Measurements from ENCODE around the gene DLG2. TPM values are rescaled to one million over a fixed set of nuclear protein-coding genes. Genes with fewer than 3 reads are reported as not detected.

The DLG2 gene
- total RNA-seq, 1 donor from 2014 or later: 2.4 TPM

GRCh38 chr11:84923489-84923888 is 703.7 kb downstream of the DLG2 start:
- peaks cover 16% of the 10 kb centered on the region for H3K27me3 Mint-ChIP-seq
- no peak for TF ChIP-seq CTCF (IDR thresholded peaks at IDR 0.05; ENCODE audit: unreplicated experiment)
- no peaks in the 10 kb centered on the region for H3K36me3 Mint-ChIP-seq (ENCODE audit: insufficient read depth)
- H3K27ac Mint-ChIP-seq: no peak overlapping the region
- H3K4me1 Mint-ChIP-seq (ENCODE audit: low read depth): peaks cover 5% of the 10 kb centered on the region
- H3K9me3 Mint-ChIP-seq (ENCODE audit: low read depth): no peaks in the 10 kb centered on the region
- H3K4me3 Mint-ChIP-seq (ENCODE audit: low read depth): no peak overlapping the region
- no peak for DNase-seq (ENCODE audit: low spot score, unreplicated experiment)

- no peak overlapping the region for H3K27ac Mint-ChIP-seq
- peak overlapping the region; percentile 48 for H3K4me3 Mint-ChIP-seq (ENCODE audit: low read depth)
- DNase-seq (ENCODE audit: low spot score, unreplicated experiment): no peak
- no peaks in the 10 kb centered on the region for H3K36me3 Mint-ChIP-seq (ENCODE audit: insufficient read depth)
- H3K4me1 Mint-ChIP-seq (ENCODE audit: low read depth): peaks cover 5% of the 10 kb centered on the region
- no peaks in the 10 kb centered on the region for H3K9me3 Mint-ChIP-seq (ENCODE audit: low read depth)
- peaks cover 16% of the 10 kb centered on the region for H3K27me3 Mint-ChIP-seq
- TF ChIP-seq CTCF (IDR thresholded peaks at IDR 0.05; ENCODE audit: unreplicated experiment): no peak
Measured at GRCh38 chr11:84922836-84923235, 704.3 kb downstream of the DLG2 start.

- Mint-ChIP-seq H3K9me3 (ENCODE audit: low read depth) (no peaks in the 10 kb centered on the region), H3K4me1 (ENCODE audit: low read depth) (peaks cover 5% of the 10 kb centered on the region), H3K27me3 (peaks cover 16% of the 10 kb centered on the region), H3K36me3 (ENCODE audit: insufficient read depth) (no peaks in the 10 kb centered on the region), H3K27ac (no peak overlapping the region), H3K4me3 (ENCODE audit: low read depth) (peak overlapping the region; percentile 48)
- no peak for DNase-seq (ENCODE audit: low spot score, unreplicated experiment)
- no peak for TF ChIP-seq CTCF (IDR thresholded peaks at IDR 0.05; ENCODE audit: unreplicated experiment)
Measured at GRCh38 chr11:84922212-84922805, 704.8 kb downstream of the DLG2 start.

GRCh38 chr11:84914511-84914910 is 712.6 kb downstream of the DLG2 start:
- TF ChIP-seq CTCF (IDR thresholded peaks at IDR 0.05; ENCODE audit: unreplicated experiment): no peak
- no peak for DNase-seq (ENCODE audit: low spot score, unreplicated experiment)
- Mint-ChIP-seq H3K27me3 (no peaks in the 10 kb centered on the region), H3K4me3 (ENCODE audit: low read depth) (no peak overlapping the region), H3K9me3 (ENCODE audit: low read depth) (peaks cover 6% of the 10 kb centered on the region), H3K36me3 (ENCODE audit: insufficient read depth) (no peaks in the 10 kb centered on the region), H3K4me1 (ENCODE audit: low read depth) (no peaks in the 10 kb centered on the region), H3K27ac (no peak overlapping the region)

GRCh38 chr11:84909740-84910139 is 717.4 kb downstream of the DLG2 start:
- no peak overlapping the region for H3K4me3 Mint-ChIP-seq (ENCODE audit: low read depth)
- H3K27ac Mint-ChIP-seq: no peak overlapping the region
- DNase-seq (ENCODE audit: low spot score, unreplicated experiment): no peak
- H3K4me1 Mint-ChIP-seq (ENCODE audit: low read depth): no peaks in the 10 kb centered on the region
- no peaks in the 10 kb centered on the region for H3K9me3 Mint-ChIP-seq (ENCODE audit: low read depth)
- TF ChIP-seq CTCF (IDR thresholded peaks at IDR 0.05; ENCODE audit: unreplicated experiment): no peak
- no peaks in the 10 kb centered on the region for H3K36me3 Mint-ChIP-seq (ENCODE audit: insufficient read depth)
- H3K27me3 Mint-ChIP-seq: no peaks in the 10 kb centered on the region
